ENCODE measurements around the gene RUNDC3A. TPM values are rescaled to one million over a fixed set of nuclear protein-coding genes. Genes with fewer than 3 reads are reported as not detected.

Gene RUNDC3A
- total RNA-seq, 1 experiment from 2014 or later, result 3.6 TPM

DNA sequence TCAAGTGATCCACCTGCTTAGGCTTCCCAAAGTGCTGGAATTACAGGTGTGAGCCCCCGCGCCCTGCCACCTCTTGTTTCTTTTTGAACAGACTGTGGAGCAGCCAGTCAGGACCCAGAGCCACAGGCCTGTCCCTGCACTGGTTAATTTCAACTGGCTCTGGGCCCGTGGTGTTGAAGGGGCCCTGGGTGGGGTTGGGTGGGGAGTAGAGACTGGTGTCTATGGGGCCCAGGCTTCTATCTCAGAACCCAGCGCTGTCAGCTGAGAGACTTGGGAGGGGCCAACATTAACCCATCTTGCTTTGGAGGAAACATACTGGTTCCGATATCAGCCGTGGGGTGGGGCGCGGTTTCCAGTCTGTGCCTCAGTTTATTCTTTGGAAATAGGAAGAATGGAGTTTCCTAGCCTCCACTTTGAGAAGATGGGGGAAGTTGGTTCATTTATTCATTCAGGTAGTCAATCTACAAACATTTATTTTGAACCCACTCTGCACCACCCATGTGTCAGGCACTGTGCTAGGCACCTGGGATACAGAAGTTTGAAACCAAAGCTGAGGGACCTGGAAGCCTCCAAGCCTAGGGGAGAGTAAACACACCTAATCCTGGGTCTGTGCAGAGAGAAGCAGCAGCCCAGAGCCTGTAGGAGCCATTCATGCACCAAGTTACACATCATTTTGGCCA lies 24.9 kb upstream of the RUNDC3A start:
- ChIA-PET POLR2A (no interaction called here), CTCF (no interaction called here)
- no peak for ATAC-seq
- BruUV-seq (replicated peaks), result no TSS peak
- Histone ChIP-seq H3K9me3 (ENCODE audit: control insufficient read depth, insufficient read depth, low read depth, low read length) (no peaks in the 10 kb centered on the region), H3K36me3 (ENCODE audit: control insufficient read depth, insufficient read depth, low read length) (no peaks in the 10 kb centered on the region), H3K4me1 (ENCODE audit: control insufficient read depth, insufficient read depth, low read length) (no peaks in the 10 kb centered on the region), H3K4me3 (ENCODE audit: low read depth in 2 of 2, low read length in 2 of 2) (no peak overlapping the region), H3K27me3 (ENCODE audit: control insufficient read depth, insufficient read depth, low read length) (no peaks in the 10 kb centered on the region), H3K27ac (ENCODE audit: low read length) (no peak overlapping the region)
- in situ Hi-C loops (cut with HindIII; ENCODE audit: low pct_unique_long_range_greater_than_20kb, low sequenced_read_pairs) (no loop called here), intact Hi-C loops (cut with micrococcal nuclease; ENCODE audit: unreplicated experiment) (no loop called here)
- no peak for DNase-seq (ENCODE audit: low read depth, low spot score)
- TF ChIP-seq SIN3A (IDR thresholded peaks at IDR 0.05; ENCODE audit: borderline replicate concordance, insufficient read depth, low read depth, low read length), result no peak
- TF ChIP-seq, protein P1, sequence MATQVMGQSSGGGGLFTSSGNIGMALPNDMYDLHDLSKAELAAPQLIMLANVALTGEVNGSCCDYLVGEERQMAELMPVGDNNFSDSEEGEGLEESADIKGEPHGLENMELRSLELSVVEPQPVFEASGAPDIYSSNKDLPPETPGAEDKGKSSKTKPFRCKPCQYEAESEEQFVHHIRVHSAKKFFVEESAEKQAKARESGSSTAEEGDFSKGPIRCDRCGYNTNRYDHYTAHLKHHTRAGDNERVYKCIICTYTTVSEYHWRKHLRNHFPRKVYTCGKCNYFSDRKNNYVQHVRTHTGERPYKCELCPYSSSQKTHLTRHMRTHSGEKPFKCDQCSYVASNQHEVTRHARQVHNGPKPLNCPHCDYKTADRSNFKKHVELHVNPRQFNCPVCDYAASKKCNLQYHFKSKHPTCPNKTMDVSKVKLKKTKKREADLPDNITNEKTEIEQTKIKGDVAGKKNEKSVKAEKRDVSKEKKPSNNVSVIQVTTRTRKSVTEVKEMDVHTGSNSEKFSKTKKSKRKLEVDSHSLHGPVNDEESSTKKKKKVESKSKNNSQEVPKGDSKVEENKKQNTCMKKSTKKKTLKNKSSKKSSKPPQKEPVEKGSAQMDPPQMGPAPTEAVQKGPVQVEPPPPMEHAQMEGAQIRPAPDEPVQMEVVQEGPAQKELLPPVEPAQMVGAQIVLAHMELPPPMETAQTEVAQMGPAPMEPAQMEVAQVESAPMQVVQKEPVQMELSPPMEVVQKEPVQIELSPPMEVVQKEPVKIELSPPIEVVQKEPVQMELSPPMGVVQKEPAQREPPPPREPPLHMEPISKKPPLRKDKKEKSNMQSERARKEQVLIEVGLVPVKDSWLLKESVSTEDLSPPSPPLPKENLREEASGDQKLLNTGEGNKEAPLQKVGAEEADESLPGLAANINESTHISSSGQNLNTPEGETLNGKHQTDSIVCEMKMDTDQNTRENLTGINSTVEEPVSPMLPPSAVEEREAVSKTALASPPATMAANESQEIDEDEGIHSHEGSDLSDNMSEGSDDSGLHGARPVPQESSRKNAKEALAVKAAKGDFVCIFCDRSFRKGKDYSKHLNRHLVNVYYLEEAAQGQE (IDR thresholded peaks at IDR 0.05; ENCODE audit: insufficient read depth in 1 of 2, low read depth in 2 of 2, low read length in 1 of 2), result no peak
- no peak for TF ChIP-seq TCF7L2 (IDR thresholded peaks at IDR 0.05; ENCODE audit: low read depth, low read length)
- TF ChIP-seq POLR2AphosphoS5 (IDR thresholded peaks at IDR 0.05; ENCODE audit: low read depth, low read length), result no peak
- TF ChIP-seq, protein P2, sequence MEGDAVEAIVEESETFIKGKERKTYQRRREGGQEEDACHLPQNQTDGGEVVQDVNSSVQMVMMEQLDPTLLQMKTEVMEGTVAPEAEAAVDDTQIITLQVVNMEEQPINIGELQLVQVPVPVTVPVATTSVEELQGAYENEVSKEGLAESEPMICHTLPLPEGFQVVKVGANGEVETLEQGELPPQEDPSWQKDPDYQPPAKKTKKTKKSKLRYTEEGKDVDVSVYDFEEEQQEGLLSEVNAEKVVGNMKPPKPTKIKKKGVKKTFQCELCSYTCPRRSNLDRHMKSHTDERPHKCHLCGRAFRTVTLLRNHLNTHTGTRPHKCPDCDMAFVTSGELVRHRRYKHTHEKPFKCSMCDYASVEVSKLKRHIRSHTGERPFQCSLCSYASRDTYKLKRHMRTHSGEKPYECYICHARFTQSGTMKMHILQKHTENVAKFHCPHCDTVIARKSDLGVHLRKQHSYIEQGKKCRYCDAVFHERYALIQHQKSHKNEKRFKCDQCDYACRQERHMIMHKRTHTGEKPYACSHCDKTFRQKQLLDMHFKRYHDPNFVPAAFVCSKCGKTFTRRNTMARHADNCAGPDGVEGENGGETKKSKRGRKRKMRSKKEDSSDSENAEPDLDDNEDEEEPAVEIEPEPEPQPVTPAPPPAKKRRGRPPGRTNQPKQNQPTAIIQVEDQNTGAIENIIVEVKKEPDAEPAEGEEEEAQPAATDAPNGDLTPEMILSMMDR (IDR thresholded peaks at IDR 0.05), result no peak

DNA sequence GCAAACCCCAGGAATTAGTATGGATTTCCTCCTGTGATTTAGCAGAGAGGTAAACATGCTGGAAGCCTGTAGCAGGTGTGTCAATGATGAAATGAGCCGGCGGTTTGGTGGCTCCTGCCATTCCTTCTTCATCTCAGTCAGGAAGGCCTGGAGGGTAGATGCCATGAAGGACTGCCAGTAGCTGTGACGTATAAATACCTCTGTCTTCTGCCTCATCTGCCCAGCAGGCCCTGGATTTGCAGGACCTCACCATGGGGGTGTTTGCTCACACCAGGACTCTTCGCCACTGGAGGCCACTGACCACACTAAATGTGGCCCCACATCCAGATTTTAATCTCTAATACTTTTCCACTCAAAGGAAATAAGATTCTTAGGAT lies 24.4 kb upstream of the RUNDC3A start:
- no peaks in the 10 kb centered on the region for H3K27me3 ChIP-seq (ENCODE audit: control insufficient read depth, insufficient read depth, low read length)
- no peak overlapping the region for H3K4me3 ChIP-seq (ENCODE audit: low read depth in 2 of 2, low read length in 2 of 2)
- in situ Hi-C loops (cut with HindIII; ENCODE audit: low pct_unique_long_range_greater_than_20kb, low sequenced_read_pairs) (no loop called here), intact Hi-C loops (cut with micrococcal nuclease; ENCODE audit: unreplicated experiment) (no loop called here)
- no peaks in the 10 kb centered on the region for H3K36me3 ChIP-seq (ENCODE audit: control insufficient read depth, insufficient read depth, low read length)
- ATAC-seq (no peak), DNase-seq (ENCODE audit: low read depth, low spot score) (no peak)
- no peaks in the 10 kb centered on the region for H3K4me1 ChIP-seq (ENCODE audit: control insufficient read depth, insufficient read depth, low read length)
- POLR2A ChIA-PET, result no interaction called here
- TF ChIP-seq, protein P2 (IDR thresholded peaks at IDR 0.05), result no peak
- no peak for TF ChIP-seq POLR2AphosphoS5 (IDR thresholded peaks at IDR 0.05; ENCODE audit: low read depth, low read length)
- TF ChIP-seq SIN3A (IDR thresholded peaks at IDR 0.05; ENCODE audit: borderline replicate concordance, insufficient read depth, low read depth, low read length), result no peak
- TF ChIP-seq, protein P1 (IDR thresholded peaks at IDR 0.05; ENCODE audit: insufficient read depth in 1 of 2, low read depth in 2 of 2, low read length in 1 of 2), result no peak
- TF ChIP-seq TCF7L2 (IDR thresholded peaks at IDR 0.05; ENCODE audit: low read depth, low read length), result no peak
- no peak overlapping the region for H3K27ac ChIP-seq (ENCODE audit: low read length)
- no peaks in the 10 kb centered on the region for H3K9me3 ChIP-seq (ENCODE audit: control insufficient read depth, insufficient read depth, low read depth, low read length)
- CTCF ChIA-PET, result no interaction called here
- no TSS peak for BruUV-seq (replicated peaks)

All from Panc1 (cell line).